ENCODE measurements around the gene ADORA2B.

DNA sequence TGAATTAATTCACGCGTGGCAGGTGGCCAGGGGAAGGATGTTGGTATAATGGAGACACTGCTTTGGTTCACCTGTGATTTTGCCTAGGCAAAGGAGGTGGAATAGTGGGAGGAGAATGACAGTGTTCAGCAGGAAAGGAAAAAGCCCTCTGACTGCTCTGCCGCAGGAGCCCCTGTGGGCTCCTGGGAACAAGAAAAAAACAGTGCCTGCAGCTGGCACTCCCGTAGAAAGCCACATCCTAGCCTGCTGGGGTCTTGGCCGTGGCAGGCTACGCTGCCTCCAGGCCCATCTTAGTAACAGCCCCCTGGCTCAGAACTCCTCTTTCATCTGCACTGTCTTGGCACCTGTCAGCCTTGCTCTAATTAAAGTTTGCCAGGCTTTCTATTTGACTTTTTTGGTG lies 20.6 kb downstream of the ADORA2B start:
- TF ChIP-seq EP300 (IDR thresholded peaks at IDR 0.05): no peak
- TF ChIP-seq, protein P1, sequence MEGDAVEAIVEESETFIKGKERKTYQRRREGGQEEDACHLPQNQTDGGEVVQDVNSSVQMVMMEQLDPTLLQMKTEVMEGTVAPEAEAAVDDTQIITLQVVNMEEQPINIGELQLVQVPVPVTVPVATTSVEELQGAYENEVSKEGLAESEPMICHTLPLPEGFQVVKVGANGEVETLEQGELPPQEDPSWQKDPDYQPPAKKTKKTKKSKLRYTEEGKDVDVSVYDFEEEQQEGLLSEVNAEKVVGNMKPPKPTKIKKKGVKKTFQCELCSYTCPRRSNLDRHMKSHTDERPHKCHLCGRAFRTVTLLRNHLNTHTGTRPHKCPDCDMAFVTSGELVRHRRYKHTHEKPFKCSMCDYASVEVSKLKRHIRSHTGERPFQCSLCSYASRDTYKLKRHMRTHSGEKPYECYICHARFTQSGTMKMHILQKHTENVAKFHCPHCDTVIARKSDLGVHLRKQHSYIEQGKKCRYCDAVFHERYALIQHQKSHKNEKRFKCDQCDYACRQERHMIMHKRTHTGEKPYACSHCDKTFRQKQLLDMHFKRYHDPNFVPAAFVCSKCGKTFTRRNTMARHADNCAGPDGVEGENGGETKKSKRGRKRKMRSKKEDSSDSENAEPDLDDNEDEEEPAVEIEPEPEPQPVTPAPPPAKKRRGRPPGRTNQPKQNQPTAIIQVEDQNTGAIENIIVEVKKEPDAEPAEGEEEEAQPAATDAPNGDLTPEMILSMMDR (IDR thresholded peaks at IDR 0.05): no peak
- TF ChIP-seq POLR2AphosphoS5 (IDR thresholded peaks at IDR 0.05): no peak
